GM18519 (cell line): ENCODE measurements around the gene APEH.

Experiments
- ATAC-seq: cut with Tn5 transposase; IDR thresholded peaks from one replicate; pipeline ENCODE4 v1.9.1; 2021; ENCODE audit warnings: mild to moderate bottlenecking, moderate library complexity; ENCODE audit not compliant: unreplicated experiment, low FRiP score

Gene APEH

DNA sequence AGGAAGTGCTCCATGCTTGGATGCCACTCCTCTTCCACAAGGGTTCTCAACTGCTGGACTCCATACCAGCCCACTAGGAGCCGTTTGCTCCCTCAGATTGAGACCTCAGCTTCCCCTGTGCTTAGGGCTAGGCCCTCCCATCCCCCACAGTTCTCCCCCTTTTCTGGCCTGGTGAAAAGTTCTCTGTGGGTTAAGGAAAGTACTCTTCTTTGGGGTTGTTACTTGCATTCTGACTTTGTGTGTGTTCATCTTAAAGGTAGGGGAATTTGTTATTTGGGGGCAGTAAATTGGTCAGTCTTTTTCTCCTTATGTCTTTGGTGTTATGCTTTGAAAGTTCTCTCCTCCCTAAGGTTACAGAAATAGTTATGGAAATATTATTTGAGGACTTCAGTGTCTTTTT lies 24.0 kb upstream of the APEH start:
- no peak for ATAC-seq

GRCh38 chr3:49650637-49651036 lies 23.5 kb upstream of the APEH start:
- ATAC-seq, result no peak

- ATAC-seq, result no peak
These were observed 21.8 kb upstream of the APEH start for GRCh38 chr3:49652218-49652902.

GRCh38 chr3:49652903-49653415 lies 21.2 kb upstream of the APEH start:
- ATAC-seq, result no peak

DNA sequence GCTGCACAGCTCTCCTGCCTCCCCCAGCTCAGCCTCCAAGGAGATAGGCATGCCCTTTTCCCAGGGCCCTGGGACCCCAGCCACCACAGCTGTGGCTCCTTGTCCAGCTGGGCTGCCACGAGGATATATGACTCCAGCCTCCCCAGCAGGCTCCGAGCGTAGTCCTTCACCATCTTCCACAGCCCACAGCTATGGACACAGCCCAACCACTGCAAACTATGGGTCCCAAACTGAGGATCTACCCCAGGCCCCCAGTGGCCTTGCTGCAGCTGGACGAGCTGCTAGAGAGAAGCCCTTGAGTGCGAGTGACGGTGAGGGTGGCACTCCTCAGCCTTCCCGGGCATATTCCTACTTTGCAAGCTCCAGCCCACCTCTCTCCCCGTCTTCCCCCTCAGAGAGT lies 20.5 kb upstream of the APEH start:
- no peak for ATAC-seq

- no peak for ATAC-seq
These were observed 19.9 kb upstream of the APEH start for GRCh38 chr3:49654176-49654825.

GRCh38 chr3:49654955-49655556 lies 19.1 kb upstream of the APEH start:
- no peak for ATAC-seq

DNA sequence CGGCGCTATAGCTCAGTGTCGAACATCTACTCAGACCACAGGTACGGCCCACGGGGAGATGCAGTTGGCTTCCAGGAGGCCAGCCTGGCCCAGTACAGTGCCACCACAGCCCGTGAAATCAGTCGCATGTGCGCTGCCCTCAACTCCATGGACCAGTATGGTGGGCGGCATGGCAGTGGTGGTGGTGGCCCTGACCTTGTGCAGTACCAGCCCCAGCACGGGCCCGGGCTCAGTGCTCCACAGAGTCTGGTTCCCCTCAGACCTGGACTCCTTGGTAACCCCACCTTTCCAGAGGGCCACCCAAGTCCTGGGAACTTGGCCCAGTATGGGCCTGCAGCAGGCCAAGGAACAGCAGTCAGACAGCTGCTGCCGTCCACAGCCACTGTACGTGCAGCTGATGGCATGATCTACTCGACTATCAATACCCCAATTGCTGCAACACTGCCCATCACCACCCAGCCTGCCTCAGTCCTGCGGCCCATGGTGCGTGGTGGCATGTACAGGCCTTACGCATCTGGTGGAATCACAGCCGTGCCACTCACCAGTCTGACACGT lies 18.3 kb upstream of the APEH start:
- ATAC-seq, result no peak

DNA sequence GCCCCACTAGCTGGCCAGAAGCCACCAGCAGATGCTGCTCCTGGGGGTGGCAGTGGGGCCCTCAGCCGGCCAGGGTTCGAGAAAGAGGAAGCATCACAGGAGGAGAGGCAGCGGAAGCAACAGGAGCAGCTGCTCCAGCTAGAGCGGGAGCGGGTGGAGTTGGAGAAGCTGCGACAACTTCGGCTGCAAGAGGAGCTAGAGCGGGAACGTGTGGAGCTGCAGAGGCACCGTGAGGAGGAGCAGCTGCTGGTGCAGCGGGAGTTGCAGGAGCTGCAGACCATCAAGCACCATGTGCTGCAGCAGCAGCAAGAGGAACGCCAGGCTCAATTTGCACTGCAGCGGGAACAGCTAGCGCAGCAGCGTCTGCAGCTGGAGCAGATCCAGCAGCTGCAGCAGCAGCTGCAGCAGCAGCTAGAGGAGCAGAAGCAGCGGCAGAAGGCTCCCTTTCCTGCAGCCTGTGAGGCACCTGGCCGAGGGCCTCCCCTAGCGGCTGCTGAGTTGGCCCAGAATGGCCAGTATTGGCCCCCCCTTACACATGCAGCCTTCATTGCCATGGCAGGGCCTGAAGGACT lies 17.5 kb upstream of the APEH start:
- ATAC-seq, result no peak

DNA sequence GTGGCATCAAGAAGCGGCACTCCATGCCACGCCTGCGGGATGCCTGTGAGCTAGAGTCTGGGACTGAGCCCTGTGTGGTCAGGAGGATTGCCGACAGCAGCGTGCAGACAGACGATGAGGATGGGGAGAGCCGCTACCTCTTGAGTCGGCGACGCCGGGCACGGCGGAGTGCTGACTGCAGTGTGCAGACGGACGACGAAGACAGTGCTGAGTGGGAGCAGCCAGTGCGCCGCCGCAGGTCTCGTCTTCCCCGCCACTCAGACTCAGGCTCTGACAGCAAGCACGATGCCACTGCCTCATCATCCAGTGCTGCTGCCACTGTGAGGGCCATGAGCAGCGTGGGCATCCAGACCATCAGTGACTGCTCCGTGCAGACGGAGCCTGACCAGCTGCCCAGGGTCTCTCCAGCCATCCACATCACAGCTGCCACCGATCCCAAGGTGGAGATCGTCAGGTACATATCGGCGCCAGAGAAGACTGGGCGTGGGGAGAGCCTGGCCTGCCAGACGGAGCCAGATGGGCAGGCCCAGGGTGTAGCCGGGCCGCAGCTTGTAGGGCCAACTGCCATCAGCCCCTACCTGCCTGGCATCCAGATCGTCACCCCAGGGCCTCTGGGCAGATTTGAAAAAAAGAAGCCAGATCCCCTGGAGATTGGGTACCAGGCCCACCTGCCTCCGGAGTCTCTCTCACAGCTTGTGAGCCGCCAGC lies 16.8 kb upstream of the APEH start:
- ATAC-seq, result no peak

DNA sequence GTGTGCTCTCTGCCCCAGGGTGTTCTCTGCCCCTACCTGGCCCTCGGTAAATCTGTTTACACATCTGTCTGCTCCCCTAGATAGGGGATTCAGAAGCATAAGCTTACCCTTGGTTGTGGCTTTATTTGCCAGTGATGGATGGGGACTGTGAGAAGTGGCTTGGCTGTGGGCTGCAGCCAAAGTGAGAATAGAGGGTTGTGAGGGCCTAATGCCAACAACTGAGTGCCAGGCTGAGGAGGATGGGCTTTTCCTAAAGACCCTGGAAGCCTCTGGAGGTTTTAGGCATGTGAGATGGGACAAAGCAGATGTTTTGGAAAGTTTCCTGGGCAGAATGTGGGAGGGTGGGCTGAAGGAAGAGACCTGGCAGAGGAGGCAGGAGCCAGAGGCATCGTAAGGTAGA lies 15.4 kb upstream of the APEH start:
- ATAC-seq, result no peak

DNA sequence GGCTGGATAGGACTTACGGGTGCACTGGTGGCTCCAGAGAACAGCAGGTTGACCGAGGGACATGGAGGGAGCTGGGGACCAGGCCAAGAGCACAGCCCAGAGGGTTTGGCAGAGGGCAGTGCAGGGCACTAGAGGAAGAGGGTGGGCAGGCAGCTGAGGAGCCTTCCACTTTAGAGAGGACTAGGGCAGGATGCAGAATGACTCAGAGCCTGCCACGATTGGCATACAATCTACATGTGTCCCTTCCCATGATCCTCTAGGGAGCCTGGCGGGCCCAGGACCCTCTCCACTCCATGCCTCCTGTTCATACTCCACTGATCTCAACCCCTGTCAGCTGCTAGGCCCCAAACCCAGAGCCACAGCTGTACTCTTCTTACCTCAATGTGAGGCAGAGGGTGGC lies 14.4 kb upstream of the APEH start:
- ATAC-seq, result no peak

- ATAC-seq, result no peak
These were observed 12.9 kb upstream of the APEH start for GRCh38 chr3:49661281-49661680.

DNA sequence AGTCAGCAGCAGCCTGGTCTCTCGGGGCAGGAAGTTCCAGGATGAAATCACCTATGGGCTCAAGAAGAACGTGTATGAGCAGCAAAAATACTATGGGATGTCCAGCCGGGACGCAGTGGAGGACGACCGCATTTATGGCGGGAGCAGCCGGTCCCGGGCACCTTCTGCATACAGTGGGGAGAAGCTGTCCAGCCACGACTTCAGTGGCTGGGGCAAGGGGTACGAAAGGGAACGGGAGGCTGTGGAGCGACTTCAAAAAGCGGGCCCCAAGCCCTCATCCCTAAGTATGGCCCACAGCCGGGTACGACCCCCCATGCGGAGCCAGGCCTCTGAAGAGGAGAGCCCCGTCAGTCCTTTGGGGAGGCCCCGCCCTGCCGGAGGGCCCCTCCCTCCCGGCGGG lies 12.1 kb upstream of the APEH start:
- no peak for ATAC-seq

- no peak for ATAC-seq
These were observed 11.3 kb upstream of the APEH start for GRCh38 chr3:49662720-49663413.

- ATAC-seq, result no peak
These were observed 10.3 kb upstream of the APEH start for GRCh38 chr3:49663831-49664230.

DNA sequence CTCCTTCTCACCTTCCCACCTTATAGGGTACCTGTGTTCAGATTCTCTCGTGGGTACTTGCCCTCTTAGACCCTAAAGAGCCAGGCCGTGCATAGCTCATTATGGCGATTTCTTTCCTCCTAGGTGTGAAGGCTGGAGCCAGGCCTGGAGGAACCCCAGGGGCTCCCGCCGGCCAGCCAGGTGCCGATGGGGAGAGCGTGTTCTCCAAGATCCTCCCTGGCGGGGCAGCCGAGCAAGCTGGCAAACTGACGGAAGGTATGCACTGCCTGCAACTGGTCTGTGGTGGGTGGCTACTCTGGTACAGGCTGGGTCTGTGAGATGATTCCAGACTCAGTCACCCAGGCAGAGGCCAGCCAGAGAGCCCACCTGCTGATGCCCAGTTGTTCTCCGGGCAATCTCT lies 9.9 kb upstream of the APEH start:
- ATAC-seq, result no peak

DNA sequence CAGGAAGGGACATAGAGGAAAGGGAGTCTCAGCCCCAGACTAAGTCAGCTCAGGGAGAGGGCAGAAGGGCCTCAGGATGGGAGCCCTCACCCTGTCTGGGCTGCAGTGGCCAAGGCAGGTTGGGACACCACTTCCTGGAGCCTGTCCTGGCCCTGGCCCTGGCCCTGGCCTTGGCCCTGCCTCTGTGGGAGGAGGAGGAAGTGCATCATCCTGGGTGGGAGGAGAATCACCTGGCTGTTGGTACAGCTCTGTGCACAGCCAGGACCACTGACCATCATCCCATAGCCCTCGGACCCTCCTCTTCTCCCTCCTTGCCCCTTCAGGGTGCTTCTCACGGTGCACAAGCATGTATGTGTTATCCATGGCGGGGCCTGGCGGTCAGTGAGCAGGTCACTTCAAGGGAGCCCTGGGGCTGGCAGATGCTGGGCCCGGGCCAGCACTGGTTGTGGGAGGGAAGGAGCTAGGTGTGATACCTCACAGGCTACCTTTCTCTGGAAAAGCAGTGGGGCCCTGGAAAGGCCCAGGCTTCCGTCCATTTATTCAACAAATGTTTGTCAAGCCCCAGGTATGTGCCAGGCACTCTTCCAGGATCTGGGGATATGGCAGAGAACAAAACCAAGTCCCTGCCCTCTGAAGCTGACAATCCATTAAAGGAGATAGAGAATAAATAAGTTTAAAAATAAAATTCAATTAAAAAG lies 8.2 kb upstream of the APEH start:
- ATAC-seq, result no peak

- no peak for ATAC-seq
These were observed 7.6 kb upstream of the APEH start for GRCh38 chr3:49666592-49666991.
